SHP77 treated with DMSO at 0.1 percent for 48 hours (cell line): ENCODE data around the gene GOLGA6A.
"Not testable (repeated sequence)": the region's sequence is repeated elsewhere in the genome, so short reads cannot be mapped to it uniquely, and the experiment has no call there.

Source experiments
- DNase-seq: peaks from one replicate; lab custom pipeline; 2025; lab: John Stamatoyannopoulos, UW

GOLGA6A gene

GRCh38 chr15:74082450-74082849 lies at the start of gene GOLGA6A:
Gene GOLGA6A, minus strand, starts transcription at chr15:74082550. Its CDS starts 41 bp downstream, at chr15:74082509.
- not testable (repeated sequence) for DNase-seq

GRCh38 chr15:74131628-74132413 lies 49.5 kb upstream of the GOLGA6A start:
- DNase-seq: no peak

GRCh38 chr15:74130849-74131627 lies 48.7 kb upstream of the GOLGA6A start:
- DNase-seq: no peak

GRCh38 chr15:74130155-74130848 lies 48.0 kb upstream of the GOLGA6A start, which contains the start of gene ISLR2:
Gene ISLR2, plus strand, starts transcription at chr15:74130586. Its CDS starts 2,169 bp downstream, at chr15:74132755.
- DNase-seq: no peak

GRCh38 chr15:74129586-74130154 lies 47.3 kb upstream of the GOLGA6A start:
- DNase-seq: no peak

GRCh38 chr15:74128785-74129585 lies 46.6 kb upstream of the GOLGA6A start:
- no peak for DNase-seq

- DNase-seq: no peak
Measured at GRCh38 chr15:74127954-74128784, 45.8 kb upstream of the GOLGA6A start.

GRCh38 chr15:74127255-74127953 lies 45.1 kb upstream of the GOLGA6A start:
- DNase-seq: peak; percentile 58

- no peak for DNase-seq
Measured at GRCh38 chr15:74124759-74125158, 42.4 kb upstream of the GOLGA6A start.

- no peak for DNase-seq
Measured at GRCh38 chr15:74124196-74124595, 41.8 kb upstream of the GOLGA6A start.

GRCh38 chr15:74123658-74124057 lies 41.3 kb upstream of the GOLGA6A start:
- no peak for DNase-seq

GRCh38 chr15:74123131-74123429 lies 40.7 kb upstream of the GOLGA6A start:
- no peak for DNase-seq

GRCh38 chr15:74122403-74123130 lies 40.2 kb upstream of the GOLGA6A start:
- DNase-seq: no peak

GRCh38 chr15:74121858-74122257 lies 39.5 kb upstream of the GOLGA6A start:
- DNase-seq: no peak

GRCh38 chr15:74121039-74121438 lies 38.7 kb upstream of the GOLGA6A start:
- no peak for DNase-seq

- DNase-seq: no peak
Measured at GRCh38 chr15:74120426-74120825, 38.1 kb upstream of the GOLGA6A start.

GRCh38 chr15:74109713-74110112 lies 27.4 kb upstream of the GOLGA6A start:
- no peak for DNase-seq

GRCh38 chr15:74108611-74109010 lies 26.3 kb upstream of the GOLGA6A start:
- not testable (repeated sequence) for DNase-seq

- DNase-seq: no peak
Measured at GRCh38 chr15:74108111-74108510, 25.8 kb upstream of the GOLGA6A start.
